ENCODE data around the gene COPZ2. TPM values are rescaled to one million over a fixed set of nuclear protein-coding genes. Genes with fewer than 3 reads are reported as not detected.

Gene COPZ2
- total and polyA plus RNA-seq, 8 donors, result 18.8 to 48.6 (median 24.2) TPM

- TF ChIP-seq, protein P1, sequence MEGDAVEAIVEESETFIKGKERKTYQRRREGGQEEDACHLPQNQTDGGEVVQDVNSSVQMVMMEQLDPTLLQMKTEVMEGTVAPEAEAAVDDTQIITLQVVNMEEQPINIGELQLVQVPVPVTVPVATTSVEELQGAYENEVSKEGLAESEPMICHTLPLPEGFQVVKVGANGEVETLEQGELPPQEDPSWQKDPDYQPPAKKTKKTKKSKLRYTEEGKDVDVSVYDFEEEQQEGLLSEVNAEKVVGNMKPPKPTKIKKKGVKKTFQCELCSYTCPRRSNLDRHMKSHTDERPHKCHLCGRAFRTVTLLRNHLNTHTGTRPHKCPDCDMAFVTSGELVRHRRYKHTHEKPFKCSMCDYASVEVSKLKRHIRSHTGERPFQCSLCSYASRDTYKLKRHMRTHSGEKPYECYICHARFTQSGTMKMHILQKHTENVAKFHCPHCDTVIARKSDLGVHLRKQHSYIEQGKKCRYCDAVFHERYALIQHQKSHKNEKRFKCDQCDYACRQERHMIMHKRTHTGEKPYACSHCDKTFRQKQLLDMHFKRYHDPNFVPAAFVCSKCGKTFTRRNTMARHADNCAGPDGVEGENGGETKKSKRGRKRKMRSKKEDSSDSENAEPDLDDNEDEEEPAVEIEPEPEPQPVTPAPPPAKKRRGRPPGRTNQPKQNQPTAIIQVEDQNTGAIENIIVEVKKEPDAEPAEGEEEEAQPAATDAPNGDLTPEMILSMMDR (IDR thresholded peaks at IDR 0.05), result no peak
- DNase-seq (no peak), ATAC-seq (no peak)
- peaks cover 0 to 87% of the 10 kb centered on the region in 2 donors for H3K36me3 ChIP-seq
- intact Hi-C loops (cut with DNase I), result no loop called here
- no peaks in the 10 kb centered on the region for H3K27me3 ChIP-seq
- no peak overlapping the region for H3K27ac ChIP-seq
- no peaks in the 10 kb centered on the region for H3K9me3 ChIP-seq
- H3K4me1 ChIP-seq, result peaks cover 0 to 4% of the 10 kb centered on the region in 2 donors
- H3K4me3 ChIP-seq, result no peak overlapping the region
Measured at GRCh38 chr17:48067245-48067644, 29.6 kb upstream of the COPZ2 start.

GRCh38 chr17:48066656-48067055 lies 29.1 kb upstream of the COPZ2 start:
- Histone ChIP-seq H3K9me3 (no peaks in the 10 kb centered on the region), H3K36me3 (peaks cover 0 to 90% of the 10 kb centered on the region in 2 donors), H3K27me3 (no peaks in the 10 kb centered on the region), H3K4me1 (peaks cover 0 to 4% of the 10 kb centered on the region in 2 donors), H3K27ac (no peak overlapping the region), H3K4me3 (no peak overlapping the region)
- ATAC-seq (no peak), DNase-seq (no peak)
- intact Hi-C loops (cut with DNase I), result no loop called here
- TF ChIP-seq, protein P1 (IDR thresholded peaks at IDR 0.05), result no peak

DNA sequence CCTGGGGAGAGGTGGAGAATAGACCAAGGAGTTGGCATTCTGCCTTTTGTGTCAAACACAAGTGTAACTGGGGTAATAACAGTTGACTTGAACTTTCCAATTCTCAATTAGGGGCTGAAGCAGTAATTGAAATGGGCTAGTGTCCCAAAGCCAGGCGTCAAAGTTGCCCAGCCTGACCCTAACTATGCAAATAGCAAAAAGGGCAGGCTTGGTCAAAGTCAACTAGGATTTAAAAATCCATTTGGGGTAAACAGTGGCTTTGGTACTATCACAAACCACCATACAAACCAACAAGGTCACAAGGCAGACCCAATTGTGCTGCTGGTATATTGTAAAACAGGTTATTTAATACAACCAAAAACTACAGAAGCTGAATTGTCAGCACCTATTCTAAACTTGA lies 28.6 kb upstream of the COPZ2 start:
- ATAC-seq (no peak), DNase-seq (no peak)
- Histone ChIP-seq H3K9me3 (no peaks in the 10 kb centered on the region), H3K27ac (no peak overlapping the region), H3K4me1 (peaks cover 0 to 4% of the 10 kb centered on the region in 2 donors), H3K36me3 (peaks cover 0 to 89% of the 10 kb centered on the region in 2 donors), H3K27me3 (no peaks in the 10 kb centered on the region), H3K4me3 (no peak overlapping the region)
- intact Hi-C loops (cut with DNase I), result no loop called here
- TF ChIP-seq, protein P1 (IDR thresholded peaks at IDR 0.05), result no peak

DNA sequence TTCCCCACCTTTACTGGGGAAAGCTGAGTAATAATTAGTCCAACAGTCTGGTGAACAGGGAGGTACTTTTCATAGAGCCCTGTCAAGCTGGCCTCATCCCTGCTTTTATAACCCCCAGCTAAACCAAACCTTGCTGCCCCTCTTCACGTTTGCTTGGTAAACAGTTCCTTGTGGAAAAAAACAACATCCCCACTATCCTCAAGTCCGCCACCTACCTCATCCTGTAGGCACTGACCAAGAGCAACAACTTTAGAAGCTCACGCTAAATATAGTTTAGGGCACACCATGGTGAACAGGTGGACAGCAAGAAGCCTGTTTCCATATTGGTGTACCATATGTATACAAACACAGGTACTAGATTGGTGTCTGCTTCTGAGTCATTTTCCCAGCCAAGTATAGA lies 27.0 kb upstream of the COPZ2 start:
- DNase-seq (no peak), ATAC-seq (no peak)
- Histone ChIP-seq H3K27ac (no peak overlapping the region), H3K4me1 (peaks cover 0 to 12% of the 10 kb centered on the region in 2 donors), H3K9me3 (no peaks in the 10 kb centered on the region), H3K27me3 (no peaks in the 10 kb centered on the region), H3K4me3 (no peak overlapping the region), H3K36me3 (peaks cover 0 to 91% of the 10 kb centered on the region in 2 donors)
- TF ChIP-seq, protein P1 (IDR thresholded peaks at IDR 0.05), result no peak
- intact Hi-C loops (cut with DNase I), result no loop called here

DNA sequence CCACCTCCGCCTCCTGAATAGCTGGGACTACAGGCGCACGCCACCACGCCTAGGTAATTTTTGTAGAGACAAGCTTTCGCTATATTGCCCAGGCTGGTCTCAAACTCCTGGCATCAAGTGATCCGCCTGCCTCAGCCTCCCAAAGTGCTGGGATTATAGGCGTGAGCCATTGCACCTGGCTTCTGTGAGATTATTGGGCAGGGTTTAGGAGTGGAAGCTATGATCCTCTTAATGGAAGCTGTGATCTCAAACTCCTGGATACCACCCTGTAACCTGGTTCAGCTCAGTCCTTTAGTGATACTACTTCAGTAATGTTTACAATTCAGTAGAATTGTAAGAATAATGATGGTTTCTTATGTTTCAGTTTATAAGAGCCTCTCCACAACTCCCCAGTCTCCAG lies 24.7 kb upstream of the COPZ2 start:
- no peaks in the 10 kb centered on the region for H3K9me3 ChIP-seq
- TF ChIP-seq, protein P1 (IDR thresholded peaks at IDR 0.05), result no peak
- no peaks in the 10 kb centered on the region for H3K27me3 ChIP-seq
- no peak for ATAC-seq
- peaks cover 0 to 92% of the 10 kb centered on the region in 2 donors for H3K36me3 ChIP-seq
- no peak for DNase-seq
- H3K4me1 ChIP-seq, result peaks cover 0 to 12% of the 10 kb centered on the region in 2 donors
- no peak overlapping the region for H3K4me3 ChIP-seq
- intact Hi-C loops (cut with DNase I), result no loop called here
- H3K27ac ChIP-seq, result no peak overlapping the region
